ENCODE measurements around the gene IGLL1.

The IGLL1 gene

GRCh38 chr22:23526596-23527316 lies 53.3 kb downstream of the IGLL1 start:
- DNase-seq: no peak

DNA sequence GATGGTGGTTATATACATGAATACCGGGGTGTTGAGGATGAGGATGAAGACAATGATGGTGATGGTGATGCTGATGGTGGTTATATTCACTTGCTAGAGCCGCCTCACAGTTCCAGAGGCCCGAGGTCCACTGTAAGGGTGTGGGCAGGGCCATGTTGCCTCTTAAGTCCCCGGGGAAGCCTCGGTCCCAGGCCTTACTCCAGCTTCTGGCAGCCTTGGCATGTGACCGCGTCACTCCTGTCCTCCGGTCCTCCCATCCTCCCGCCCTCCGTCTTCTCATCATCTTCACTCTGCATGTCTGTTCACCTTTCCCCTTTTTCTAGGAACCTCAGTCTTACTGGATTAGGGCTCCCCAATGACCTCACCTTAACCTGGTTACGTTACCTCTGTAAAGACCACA lies 54.6 kb downstream of the IGLL1 start:
- DNase-seq: no peak

DNA sequence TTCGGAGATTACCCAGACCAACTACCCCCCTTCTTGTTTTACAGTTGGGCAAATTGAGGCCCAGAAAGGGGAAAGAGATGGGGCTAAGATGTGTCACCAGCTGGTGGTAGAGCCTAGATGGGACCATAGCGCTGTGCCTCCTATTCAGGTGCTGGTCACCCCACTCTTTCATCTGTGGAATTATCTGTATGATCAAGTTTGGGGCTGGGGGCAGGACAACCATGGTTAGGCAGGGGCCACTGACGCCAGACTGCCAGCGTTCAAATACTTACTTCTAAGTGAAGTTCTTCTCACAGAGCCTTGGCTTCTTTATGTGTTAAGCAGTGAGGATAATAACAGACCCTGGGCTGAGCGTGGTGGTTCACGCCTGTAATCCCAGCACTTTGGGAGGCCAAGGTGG lies 55.9 kb downstream of the IGLL1 start:
- DNase-seq: no peak

DNA sequence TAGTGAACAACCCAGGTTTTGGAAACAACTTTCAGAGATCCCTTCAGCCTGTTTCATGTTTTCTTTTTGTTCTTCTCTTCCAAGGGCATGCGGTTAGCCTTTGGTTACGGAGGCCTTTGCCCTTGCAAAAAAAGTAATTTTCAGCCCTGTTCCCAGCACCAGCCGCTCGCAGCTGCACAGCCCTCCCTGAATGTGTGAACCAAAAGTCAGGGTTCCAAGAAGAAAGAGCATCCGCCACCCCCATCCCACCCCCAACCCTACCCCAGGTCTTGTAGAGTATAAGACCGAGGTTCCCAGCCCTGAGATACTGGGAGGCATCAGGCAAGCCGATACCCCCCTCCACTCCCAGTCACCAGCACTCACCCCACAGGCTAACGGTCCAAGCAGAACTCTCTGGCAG lies 56.4 kb downstream of the IGLL1 start:
- DNase-seq: no peak

Measured in hematopoietic multipotent progenitor cell treated with erythropoietin and hydrocortisone succinate and interleukin-3 and kit ligand, for 4 days (in vitro differentiated cells).